HG03354 (cell line): ENCODE measurements around the gene ASF1A.
"Not testable (repeated sequence)": the region's sequence is repeated elsewhere in the genome, so short reads cannot be mapped to it uniquely, and the experiment has no call there.

ENCODE experiments used
- ATAC-seq: cut with Tn5 transposase; IDR thresholded peaks from one replicate; pipeline ENCODE4 v1.9.1; 2021; ENCODE audit warnings: mild to moderate bottlenecking; ENCODE audit not compliant: unreplicated experiment, poor library complexity, severe bottlenecking

The ASF1A gene

DNA sequence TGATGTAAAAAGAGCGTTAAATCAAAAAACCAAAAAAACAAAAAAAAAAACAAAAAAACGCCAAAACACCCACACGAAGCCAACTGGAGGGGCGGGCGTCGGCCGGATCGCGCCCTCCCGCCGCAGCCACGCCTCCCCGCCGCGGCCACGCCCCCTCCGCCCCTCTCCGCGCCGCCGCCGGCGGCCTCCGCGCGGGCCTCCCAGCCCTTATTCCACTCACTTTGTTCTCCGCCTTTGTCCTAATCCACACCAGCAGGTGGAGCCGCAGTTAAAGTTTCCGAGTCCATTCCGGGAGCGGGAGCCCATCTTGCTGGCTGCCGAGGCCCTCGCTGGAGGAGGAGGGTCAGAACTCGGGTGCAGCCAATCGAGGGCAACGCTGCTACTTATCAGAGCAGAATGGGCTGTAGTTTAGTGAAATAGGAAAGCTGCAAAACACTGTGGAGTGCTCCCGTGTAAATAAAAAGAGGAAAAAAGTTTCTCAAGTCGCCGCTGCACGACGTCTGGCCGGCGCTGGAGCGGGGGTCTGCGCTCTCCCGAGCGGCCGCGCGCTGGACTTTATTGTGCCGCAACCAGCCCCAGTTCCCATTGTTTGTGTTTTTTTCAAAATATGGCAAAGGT is at the start of gene ASF1A:
TSS of gene ASF1A (plus strand) at position 346 of the 618 bp plus-strand sequence. CDS start at position 608, 262 bp downstream.
- peak; percentile 58 for ATAC-seq

DNA sequence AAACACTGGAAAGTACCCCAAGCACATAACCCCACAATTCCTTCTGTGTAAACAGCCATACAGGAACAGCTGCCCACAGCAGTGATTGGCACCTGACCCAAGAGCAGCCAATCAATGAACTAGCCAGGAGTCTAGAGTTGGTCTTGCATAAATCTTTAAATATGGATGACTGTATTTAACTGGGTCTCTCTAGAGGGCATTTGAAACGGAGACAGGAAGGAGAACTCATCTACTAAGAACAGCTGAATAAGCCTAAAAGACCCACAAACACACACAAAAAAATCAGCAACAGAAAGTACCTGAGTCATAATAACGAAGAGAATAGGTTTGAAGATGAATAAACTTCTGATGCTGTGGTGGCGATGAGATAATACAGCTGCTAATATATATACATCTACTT is 49.0 kb upstream of the ASF1A start:
- ATAC-seq: peak; percentile 72

DNA sequence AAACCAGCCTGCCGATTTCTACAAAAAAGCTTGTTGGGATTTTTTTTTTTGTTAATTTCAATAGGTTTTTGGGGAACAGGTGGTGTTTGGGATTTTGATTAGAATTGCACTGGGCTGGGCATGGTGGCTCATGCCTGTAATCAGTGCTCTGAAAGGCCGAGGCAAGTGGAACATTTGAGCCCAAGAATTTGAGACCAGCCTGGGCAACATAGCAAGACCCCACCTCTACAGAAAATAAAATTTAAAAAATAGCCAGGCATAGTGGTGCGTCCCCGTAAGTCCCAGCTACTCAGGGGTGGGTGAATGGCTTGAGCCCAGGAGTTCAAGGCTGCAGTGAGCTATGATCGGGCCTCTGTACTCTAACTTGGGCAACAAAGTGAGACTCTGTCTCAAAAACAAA is 40.5 kb upstream of the ASF1A start:
- no peak for ATAC-seq

DNA sequence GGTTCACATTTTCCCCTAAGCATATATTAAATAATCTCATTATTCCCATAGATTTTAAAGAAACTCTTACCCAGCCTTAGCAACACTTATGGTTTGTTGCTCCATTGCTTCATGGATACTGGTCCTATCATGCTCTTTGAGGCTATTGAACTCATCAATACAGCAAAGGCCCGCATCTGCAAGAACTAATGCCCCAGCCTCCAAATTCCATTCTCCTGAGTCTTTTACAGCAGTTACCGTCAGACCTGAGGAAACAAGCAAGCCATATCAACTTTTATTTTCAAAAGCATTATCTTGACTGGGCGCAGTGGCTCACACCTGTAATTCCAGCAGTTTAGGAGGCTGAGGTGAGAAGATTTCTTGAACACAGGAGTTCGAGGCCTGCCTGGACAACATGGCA is 37.7 kb upstream of the ASF1A start:
- no peak for ATAC-seq

DNA sequence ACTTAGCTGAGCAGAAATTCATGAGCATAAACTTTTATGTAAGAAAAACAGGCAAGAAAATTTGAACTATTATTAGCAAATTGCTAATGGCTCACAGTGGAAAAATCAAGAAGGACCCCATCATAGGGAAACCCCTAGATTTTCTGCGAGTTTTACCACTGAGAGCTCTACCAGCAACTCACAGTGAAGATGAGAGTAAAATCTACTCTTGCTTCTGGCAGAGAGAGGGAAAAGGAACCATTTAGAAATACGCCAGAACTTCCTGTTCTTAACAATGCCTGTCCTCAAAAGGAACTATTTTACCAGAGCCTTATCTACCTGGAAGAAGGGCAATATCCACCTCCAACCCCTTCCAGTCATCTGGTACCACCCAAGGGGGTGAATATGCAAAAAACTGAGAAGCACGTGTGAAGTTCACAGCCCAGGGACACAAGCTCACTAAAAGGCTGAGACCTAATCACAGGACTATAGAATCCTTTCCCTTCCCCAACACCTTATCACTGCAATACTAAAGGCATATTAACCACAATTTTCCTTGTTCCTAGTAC is 34.4 kb upstream of the ASF1A start:
- no peak for ATAC-seq

DNA sequence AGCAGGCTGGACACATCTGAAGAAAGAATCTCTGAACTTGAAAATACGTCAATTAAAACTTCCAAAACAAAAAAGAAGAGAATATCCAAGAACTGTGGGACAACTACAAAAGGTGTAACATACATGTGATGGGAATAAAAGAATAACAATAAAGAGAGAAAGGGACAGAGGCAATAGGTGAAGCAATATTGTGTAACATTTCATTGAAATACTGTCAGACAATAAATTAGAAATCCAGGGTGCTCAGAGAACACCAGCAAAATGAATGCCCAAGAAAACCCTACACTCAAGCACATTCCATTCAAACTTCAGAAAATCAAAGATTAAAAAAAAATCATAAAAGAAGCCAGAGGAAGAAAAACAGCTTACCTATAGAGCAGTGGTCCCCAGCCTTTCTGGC is 33.6 kb upstream of the ASF1A start:
- no peak for ATAC-seq

DNA sequence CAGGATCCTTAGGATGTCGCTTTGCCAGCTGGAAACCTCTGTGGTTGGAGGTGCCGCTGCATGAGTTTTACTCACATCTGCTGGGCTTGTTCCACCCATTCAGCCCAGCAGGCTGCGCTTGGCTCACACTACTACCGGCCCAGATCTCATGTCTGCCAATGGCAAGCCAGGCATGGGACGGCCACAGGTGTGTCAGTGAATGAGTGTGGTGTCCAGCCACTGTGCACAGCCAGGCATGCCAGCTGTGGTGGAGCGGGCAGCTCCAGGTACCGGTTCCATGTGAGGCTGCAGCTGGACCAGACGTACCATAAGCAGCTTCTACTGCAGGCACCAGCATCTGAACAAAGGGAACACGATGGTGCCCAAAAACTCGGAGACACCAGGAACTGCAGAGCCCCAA is 33.1 kb upstream of the ASF1A start:
- ATAC-seq: no peak

DNA sequence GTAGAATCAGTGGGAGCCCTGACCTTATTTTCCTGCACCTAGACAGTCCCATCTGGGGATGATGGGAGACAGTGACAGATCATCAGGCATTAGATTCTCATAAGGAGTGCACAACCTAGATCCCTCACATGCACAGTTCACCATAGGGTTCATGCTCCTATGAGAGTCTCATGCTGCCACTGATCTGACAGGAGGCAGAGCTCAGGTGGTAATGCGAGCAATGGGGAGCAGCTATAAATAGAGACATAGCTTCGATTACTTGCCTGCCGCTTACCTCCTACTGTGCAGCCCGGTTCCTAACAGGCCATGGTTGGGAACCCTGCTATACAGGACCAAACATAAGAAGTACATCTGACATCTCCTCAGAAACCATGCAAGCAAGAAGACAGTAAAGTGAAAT is 31.5 kb upstream of the ASF1A start:
- ATAC-seq: no peak

DNA sequence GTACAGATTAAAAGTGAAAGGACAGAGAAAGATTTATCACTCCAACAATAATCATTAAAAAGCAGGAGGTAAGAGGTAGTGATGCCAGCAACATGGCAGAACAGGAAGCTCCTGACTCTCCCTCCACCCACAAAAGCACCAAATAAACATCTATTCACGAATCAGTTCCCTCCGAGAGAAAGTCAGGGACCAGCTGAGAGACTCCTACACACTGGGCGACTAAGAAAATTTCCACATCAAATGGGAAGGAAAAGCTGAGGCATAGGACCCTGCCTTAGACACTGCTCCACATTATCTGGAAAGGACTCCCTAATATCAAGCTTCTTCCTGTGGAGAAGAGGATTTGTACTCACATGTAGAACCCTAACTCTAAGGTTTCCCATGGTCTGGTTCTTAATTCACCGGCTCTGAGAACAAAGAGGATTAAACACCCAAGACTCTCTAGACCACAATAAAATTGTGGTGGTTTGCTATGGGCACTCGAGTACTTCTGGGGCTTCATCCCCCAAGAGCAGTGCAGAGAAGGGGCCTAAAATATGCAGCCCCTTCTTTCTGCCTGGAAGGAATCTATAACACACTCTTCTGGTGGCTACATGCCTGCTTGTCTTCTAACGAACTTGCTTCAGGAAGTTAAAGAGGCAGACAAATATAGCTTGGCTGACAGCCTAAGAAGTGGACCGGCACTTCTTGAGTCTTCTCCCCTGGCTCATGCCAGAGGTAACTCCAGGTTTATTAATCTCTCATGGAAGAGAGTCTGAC is 29.4 kb upstream of the ASF1A start:
- ATAC-seq: peak; percentile 53

DNA sequence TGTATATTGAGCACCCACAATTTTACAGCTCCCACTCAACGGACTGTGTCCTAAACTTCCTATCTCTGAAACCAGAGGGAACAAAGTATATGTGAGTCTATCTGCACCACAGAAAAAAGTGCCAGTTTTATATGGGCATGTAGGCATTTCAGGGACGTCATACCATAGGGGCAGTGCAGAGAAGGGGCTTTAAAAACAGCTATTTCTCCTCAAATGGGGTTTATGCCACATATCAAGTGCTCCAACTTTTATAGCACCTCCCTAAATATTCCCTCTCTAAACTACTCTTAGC is 28.9 kb upstream of the ASF1A start:
- peak; percentile 38 for ATAC-seq

DNA sequence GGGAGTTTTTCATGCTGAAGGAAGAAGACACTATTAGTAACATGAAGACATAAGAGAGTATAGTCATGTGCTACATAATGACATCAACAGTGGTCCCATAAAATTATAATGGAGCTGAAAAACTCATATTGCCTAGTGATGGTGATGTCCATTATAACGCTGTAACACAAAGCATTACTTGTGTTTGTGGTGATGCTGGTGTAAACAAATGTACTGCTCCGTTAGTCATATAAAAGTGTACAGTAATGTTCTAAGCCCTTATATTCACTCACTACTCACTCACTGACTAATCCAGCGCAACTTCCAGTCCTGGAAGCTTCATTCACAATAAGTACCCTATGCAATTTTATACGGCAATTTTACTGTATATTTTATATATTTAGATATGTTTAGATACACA is 26.8 kb upstream of the ASF1A start:
- no peak for ATAC-seq

DNA sequence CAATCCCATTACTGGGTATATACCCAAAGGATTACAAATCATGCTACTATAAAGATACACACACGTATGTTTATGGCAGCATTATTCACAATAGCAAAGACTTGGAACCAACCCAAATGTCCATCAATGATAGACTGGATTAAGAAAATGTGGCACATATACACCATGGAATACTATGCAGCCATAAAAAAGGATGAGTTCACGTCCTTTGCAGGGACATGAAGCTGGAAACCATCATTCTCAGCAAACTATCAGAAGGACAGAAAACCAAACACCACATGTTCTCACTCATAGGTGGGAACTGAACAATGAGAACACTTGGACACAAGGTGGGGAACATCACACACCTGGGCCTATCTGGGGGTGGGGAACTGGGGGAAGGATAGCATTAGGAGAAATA is 25.1 kb upstream of the ASF1A start:
- ATAC-seq: not testable (repeated sequence)

DNA sequence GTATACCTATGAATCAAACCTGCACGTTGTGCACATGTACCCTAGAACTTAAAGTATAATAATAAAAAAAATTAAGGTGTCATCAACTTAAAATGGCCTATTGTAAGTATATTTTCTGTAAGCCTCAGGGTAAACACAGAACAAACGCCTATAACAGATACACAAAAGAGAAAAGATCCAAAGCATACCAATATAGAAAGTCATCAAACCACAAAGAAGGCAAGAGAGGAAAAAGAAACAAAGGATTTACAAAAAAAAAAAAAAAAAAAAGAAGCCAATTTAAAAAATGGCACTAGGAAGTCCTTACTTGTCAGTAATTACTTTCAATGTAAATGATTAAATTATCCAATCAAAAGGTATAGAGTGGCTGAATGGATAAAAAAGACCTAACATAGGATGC is 24.6 kb upstream of the ASF1A start:
- ATAC-seq: no peak

DNA sequence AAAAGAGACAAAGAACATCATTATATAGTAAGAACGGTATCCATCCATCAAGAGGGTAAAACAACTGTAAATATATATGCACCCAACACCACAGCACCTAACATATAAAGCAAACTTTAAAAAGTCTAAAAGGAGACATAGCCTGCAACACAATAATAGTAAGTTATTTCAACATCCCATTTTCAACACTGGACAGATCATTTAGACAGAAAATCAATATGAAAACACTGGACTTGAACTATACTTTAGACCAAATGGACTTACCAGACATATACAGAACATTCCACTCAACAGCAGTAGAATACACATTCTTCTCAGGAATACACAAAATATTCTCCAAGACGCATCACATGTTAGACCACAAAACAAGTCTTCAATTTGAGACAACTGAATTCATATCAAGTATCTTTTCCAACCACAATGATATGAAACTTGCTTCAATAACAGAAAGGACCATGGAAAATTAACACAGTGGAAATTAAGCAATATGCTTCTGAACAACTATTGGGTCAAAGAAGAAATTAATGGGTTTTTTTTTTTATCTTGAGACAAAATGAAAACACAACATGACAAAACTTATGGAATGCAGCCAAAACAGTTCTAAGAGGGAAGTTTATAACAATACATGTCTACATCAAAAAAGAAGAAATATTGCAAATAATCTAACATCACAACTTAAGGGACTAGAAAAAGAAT is 23.9 kb upstream of the ASF1A start:
- no peak for ATAC-seq

DNA sequence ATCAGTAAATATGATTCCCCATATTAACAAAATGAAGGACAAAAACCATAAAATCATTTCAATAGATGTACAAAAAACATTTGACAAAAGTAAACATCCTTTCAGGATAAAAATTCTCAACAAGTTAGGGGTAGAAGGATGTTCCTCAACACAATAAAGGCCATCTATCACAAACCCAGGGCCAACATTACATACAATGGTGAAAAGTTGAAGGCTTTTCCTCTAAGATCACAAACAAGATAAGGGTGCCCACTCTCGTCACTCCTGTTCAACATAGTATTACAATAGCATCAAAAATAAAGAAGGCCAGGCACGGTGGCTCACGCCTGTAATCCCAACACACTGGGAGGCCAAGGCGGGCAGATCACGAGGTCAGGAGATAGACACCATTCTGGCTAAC is 22.6 kb upstream of the ASF1A start:
- no peak for ATAC-seq

DNA sequence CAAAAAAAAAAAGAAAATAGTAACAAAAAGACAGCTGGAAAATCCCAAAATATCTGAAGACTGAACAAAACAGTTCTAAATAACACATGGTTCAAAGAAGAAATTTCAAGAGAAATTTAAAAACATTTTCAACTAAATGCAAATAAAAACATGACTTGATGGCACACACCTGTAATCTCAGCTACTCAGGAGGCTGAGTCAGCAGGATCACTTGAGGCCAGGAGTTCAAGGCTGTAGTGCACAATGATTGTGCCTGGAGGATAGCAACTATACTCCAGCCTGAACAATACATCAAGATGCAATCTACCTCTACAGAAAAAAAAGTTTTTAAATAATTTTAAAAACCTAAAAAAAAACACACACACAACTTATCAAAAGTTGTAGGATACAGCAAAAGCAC is 21.6 kb upstream of the ASF1A start:
- no peak for ATAC-seq

DNA sequence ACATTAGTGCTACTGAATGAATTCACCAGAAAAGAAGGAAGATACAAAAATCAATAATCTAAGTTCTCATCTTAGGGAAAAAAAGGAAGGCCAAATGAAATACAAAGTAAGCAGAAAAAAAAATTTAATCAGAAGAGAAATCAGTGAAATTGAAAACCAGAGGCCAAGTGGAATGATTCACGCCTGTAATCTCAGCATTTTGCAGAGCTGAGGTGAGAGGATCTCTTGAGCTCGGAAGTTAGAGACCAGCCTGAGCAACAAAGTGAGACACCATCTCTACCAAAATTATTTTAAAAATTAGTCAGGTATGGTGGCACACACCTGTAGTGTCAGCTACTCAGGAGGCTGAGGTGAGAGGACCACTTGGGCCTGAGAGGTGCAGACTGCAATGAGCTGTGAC is 21.2 kb upstream of the ASF1A start:
- no peak for ATAC-seq

DNA sequence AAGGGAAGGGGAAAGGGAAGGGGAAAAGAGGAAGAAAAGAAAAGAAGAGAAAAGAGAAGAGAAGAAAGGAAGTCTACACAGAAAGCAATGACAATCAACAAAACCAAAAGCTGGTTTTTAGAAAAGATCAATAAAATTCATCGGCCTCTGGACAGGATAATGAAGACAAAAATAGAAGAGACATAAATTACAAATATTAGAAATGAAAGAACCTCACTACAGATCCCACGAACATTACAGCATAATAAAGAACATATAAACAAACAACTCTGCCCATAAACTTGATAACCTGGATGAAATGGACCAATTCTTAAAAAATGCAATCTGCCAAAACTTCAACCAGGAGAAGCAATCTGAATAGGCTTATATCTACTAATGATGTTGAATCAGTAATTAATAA is 20.7 kb upstream of the ASF1A start:
- no peak for ATAC-seq

DNA sequence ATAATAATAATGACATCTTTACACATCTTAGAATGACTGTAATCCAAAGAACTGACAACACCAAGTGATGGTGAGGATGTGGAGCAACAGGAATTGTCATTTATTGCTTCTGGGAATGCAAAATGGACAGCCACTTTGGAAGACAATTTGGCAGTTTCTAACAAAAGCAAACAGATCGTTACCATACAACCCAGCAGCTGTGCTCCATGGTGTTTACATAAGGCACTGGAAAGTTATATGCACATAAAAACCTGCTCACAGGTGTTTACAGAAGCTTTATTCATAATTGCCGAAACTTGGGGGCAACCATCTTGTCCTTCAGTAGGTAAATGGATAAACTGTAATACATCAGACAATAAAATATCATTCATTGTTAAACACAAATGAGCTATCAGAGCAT is 18.3 kb upstream of the ASF1A start:
- ATAC-seq: no peak

DNA sequence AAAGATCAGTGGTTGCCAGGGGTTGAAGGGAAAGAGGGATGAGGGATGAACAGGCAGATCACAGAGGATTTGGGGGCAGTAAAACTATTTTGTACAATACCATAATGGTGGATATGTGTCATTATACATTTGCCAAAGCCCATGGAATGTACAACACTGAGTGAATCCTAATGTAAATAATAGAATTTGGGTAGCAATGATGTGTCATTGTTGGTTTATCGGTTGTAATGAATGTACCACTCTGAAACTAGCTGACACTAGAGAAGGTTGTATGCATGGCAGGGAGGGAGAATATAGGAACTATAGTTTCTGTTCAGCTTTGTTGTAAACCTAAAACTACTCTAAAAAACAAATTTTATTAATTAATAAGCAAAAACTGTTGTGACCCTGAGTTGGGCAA is 17.8 kb upstream of the ASF1A start:
- ATAC-seq: no peak

DNA sequence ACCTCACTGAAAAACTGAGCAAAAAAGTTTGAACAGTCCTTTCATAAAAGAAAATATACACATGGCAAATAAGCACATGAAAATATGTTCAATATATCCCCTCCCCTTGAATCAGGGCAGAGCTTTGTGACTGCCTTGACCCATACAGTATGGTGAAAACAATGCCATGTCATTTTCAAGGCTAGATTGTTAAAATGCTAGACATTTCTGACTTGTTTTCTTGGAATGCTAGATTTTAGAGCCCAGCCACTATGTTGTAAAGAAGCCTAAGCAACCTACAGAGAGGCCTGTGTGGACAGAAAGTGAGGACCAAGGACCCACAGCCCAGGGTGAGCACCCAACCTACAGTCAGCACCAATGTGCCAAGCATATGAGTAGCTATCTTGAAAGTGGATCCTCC is 17.1 kb upstream of the ASF1A start:
- ATAC-seq: no peak
